SU-DHL-6 (cell line): ENCODE data around the gene STYXL1.

ENCODE experiments used
- CTCF ChIP-seq: fragments of 200-600 bp; sonication (generic); IDR thresholded peaks from one replicate; pipeline ENCODE4 v1.5.1; 2017; ENCODE audit warnings: antibody characterized with exemption, mild to moderate bottlenecking, low read length, moderate library complexity; ENCODE audit not compliant: insufficient read depth, poor library complexity, severe bottlenecking
- EZH2phosphoT487 ChIP-seq: fragments of 200-600 bp; sonication (generic), shearing (Covaris generic); conservative IDR thresholded peaks from 2 replicates; pipeline ENCODE4 v1.6.1; 2018; ENCODE audit warnings: mild to moderate bottlenecking, antibody characterized with exemption, low read length, moderate library complexity, mixed read lengths

- TF ChIP-seq EZH2phosphoT487 = no peak
- no peak for TF ChIP-seq CTCF
Measured at GRCh38 chr7:75960372-75960771, 87.4 kb downstream of the STYXL1 start.
